ENCODE measurements around the gene PRPSAP1.

The PRPSAP1 gene

GRCh38 chr17:76383546-76384221 lies 30.0 kb upstream of the PRPSAP1 start:
- DNase-seq (ENCODE audit: low read depth, low spot score), result peak; percentile 73

GRCh38 chr17:76382803-76383545 lies 29.3 kb upstream of the PRPSAP1 start:
- DNase-seq (ENCODE audit: low read depth, low spot score), result peak; percentile 83

- DNase-seq (ENCODE audit: low read depth, low spot score), result peak; percentile 62
These were observed 28.7 kb upstream of the PRPSAP1 start for GRCh38 chr17:76382351-76382802.

- DNase-seq (ENCODE audit: low read depth, low spot score), result no peak
These were observed 28.1 kb upstream of the PRPSAP1 start for GRCh38 chr17:76381633-76382350.

GRCh38 chr17:76379646-76380376 lies 26.1 kb upstream of the PRPSAP1 start:
- no peak for DNase-seq (ENCODE audit: low read depth, low spot score)

GRCh38 chr17:76379275-76379641 lies 25.5 kb upstream of the PRPSAP1 start:
- no peak for DNase-seq (ENCODE audit: low read depth, low spot score)

- no peak for DNase-seq (ENCODE audit: low read depth, low spot score)
These were observed 25.0 kb upstream of the PRPSAP1 start for GRCh38 chr17:76378548-76379274.

GRCh38 chr17:76376318-76377133 lies 22.8 kb upstream of the PRPSAP1 start:
- no peak for DNase-seq (ENCODE audit: low read depth, low spot score)

- DNase-seq (ENCODE audit: low read depth, low spot score), result peak; percentile 78
These were observed 18.2 kb upstream of the PRPSAP1 start for GRCh38 chr17:76371656-76372628.

- DNase-seq (ENCODE audit: low read depth, low spot score), result peak; percentile 89
These were observed 16.7 kb upstream of the PRPSAP1 start for GRCh38 chr17:76370261-76370993.

- DNase-seq (ENCODE audit: low read depth, low spot score), result no peak
These were observed 16.1 kb upstream of the PRPSAP1 start for GRCh38 chr17:76369804-76370203.

GRCh38 chr17:76369379-76369778 lies 15.7 kb upstream of the PRPSAP1 start:
- no peak for DNase-seq (ENCODE audit: low read depth, low spot score)

GRCh38 chr17:76368545-76368944 lies 14.8 kb upstream of the PRPSAP1 start:
- no peak for DNase-seq (ENCODE audit: low read depth, low spot score)

- no peak for DNase-seq (ENCODE audit: low read depth, low spot score)
These were observed 13.9 kb upstream of the PRPSAP1 start for GRCh38 chr17:76367642-76368041.

- no peak for DNase-seq (ENCODE audit: low read depth, low spot score)
These were observed 12.5 kb upstream of the PRPSAP1 start for GRCh38 chr17:76366247-76366646.

- no peak for DNase-seq (ENCODE audit: low read depth, low spot score)
These were observed 11.7 kb upstream of the PRPSAP1 start for GRCh38 chr17:76365256-76365903.

- DNase-seq (ENCODE audit: low read depth, low spot score), result no peak
These were observed 9.6 kb upstream of the PRPSAP1 start for GRCh38 chr17:76363107-76363842.
